ENCODE results near the gene ASGR2.

DNA sequence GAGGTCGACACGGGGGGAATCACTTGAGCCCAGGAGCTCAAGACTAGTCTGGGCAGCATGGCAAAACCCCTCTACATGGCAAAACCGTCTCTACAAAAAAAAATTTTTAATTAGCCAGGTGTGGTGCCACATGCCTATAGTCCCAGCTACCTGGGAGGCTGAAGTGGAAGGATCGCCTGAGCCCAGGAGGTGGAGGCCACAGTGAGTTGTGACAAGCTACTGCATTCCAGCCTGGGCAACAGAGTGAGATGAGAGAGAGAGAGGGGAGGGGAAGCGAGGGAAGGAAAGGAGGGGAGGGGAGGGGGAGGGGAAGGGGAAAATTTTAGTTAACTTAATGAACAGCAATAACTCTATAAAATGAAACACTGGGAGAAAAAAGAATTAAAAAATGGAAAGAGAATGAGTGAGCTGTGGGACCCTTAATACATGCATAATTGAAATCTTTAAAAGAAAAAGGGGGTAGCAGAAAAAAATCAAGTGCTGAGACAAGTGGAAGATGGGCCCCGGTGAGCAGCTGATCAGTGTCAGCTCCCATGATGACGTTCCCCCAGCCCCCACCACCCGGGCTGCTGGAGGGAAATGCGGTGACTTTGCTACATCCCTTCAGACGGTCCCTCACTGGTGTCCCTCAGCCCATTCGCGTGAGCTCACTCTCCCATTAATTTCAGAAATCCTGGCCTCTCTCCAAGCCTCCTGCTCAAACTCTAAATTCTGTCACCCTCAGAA is 2.7 kb downstream of the ASGR2 start:
- TF ChIP-seq CTCF (IDR thresholded peaks at IDR 0.05) (no peak), POLR2A (IDR thresholded peaks at IDR 0.05) (no peak)

All from ovary (tissue), 3 donors.